ENCODE measurements around the gene PLEKHG2. TPM values are rescaled to one million over a fixed set of nuclear protein-coding genes. Genes with fewer than 3 reads are reported as not detected.

PLEKHG2 gene
- total RNA-seq, 1 donor from 2014 or later = 205 TPM

- Mint-ChIP-seq H3K27me3 (ENCODE audit: unreplicated experiment) (peaks cover 2% of the 10 kb centered on the region), H3K4me1 (ENCODE audit: low read depth, unreplicated experiment) (no peaks in the 10 kb centered on the region), H3K9me3 (ENCODE audit: unreplicated experiment) (peaks cover 4% of the 10 kb centered on the region), H3K36me3 (ENCODE audit: unreplicated experiment) (no peaks in the 10 kb centered on the region), H3K27ac (ENCODE audit: unreplicated experiment) (peak overlapping the region; percentile 38), H3K4me3 (ENCODE audit: unreplicated experiment) (no peak overlapping the region)
- DNase-seq = peak; percentile 90
- peak; percentile 84 for TF ChIP-seq CTCF (IDR thresholded peaks at IDR 0.05; ENCODE audit: partially characterized antibody, unreplicated experiment)
These were observed 61.7 kb downstream of the PLEKHG2 start for GRCh38 chr19:39474139-39474620.

GRCh38 chr19:39475748-39476147, 63.3 kb downstream of the PLEKHG2 start:
- Mint-ChIP-seq H3K9me3 (ENCODE audit: unreplicated experiment) (peaks cover 10% of the 10 kb centered on the region), H3K36me3 (ENCODE audit: unreplicated experiment) (no peaks in the 10 kb centered on the region), H3K4me1 (ENCODE audit: low read depth, unreplicated experiment) (peaks cover 11% of the 10 kb centered on the region), H3K4me3 (ENCODE audit: unreplicated experiment) (no peak overlapping the region), H3K27ac (ENCODE audit: unreplicated experiment) (no peak overlapping the region), H3K27me3 (ENCODE audit: unreplicated experiment) (peaks cover 4% of the 10 kb centered on the region)
- no peak for TF ChIP-seq CTCF (IDR thresholded peaks at IDR 0.05; ENCODE audit: partially characterized antibody, unreplicated experiment)
- no peak for DNase-seq

Small RNA genes lying within 50 kb of the gene (microRNA-seq; reads per million reads assigned to microRNA genes)
- not detected for gene MIR4530 (ENCODE audit: unreplicated experiment)

Other genes with a start within 250 kb of the PLEKHG2 start
- gene NCCRP1, start 215.7 kb upstream of the PLEKHG2 start, total RNA-seq (ENCODE audit: unreplicated experiment) = 0.61 TPM
- gene SYCN, start 208.4 kb upstream of the PLEKHG2 start, total RNA-seq (ENCODE audit: unreplicated experiment) = not detected
- not detected for gene IFNL3, start 167.7 kb upstream of the PLEKHG2 start, total RNA-seq (ENCODE audit: unreplicated experiment)
- gene IFNL4, start 163.8 kb upstream of the PLEKHG2 start, total RNA-seq (ENCODE audit: unreplicated experiment) = not detected
- not detected for gene IFNL2, start 144.3 kb upstream of the PLEKHG2 start, total RNA-seq (ENCODE audit: unreplicated experiment)
- not detected for gene IFNL1, start 116.3 kb upstream of the PLEKHG2 start, total RNA-seq (ENCODE audit: unreplicated experiment)
- 56.3 TPM for gene LRFN1, start 91.8 kb upstream of the PLEKHG2 start, total RNA-seq (ENCODE audit: unreplicated experiment)
- 1.2 TPM for gene GMFG, start 76.6 kb upstream of the PLEKHG2 start, total RNA-seq (ENCODE audit: unreplicated experiment)
- 119 TPM for gene SAMD4B, start 70.2 kb upstream of the PLEKHG2 start, total RNA-seq (ENCODE audit: unreplicated experiment)
- gene PAF1, start 21.6 kb upstream of the PLEKHG2 start, total RNA-seq (ENCODE audit: unreplicated experiment) = 36.2 TPM
- 30.1 TPM for gene MED29, start 21.3 kb upstream of the PLEKHG2 start, total RNA-seq (ENCODE audit: unreplicated experiment)
- 3.1 TPM for gene ZFP36, start 5.8 kb upstream of the PLEKHG2 start, total RNA-seq (ENCODE audit: unreplicated experiment)
- gene RPS16, start 23.3 kb downstream of the PLEKHG2 start, total RNA-seq (ENCODE audit: unreplicated experiment) = 912 TPM
- 160 TPM for gene SUPT5H, start 32.9 kb downstream of the PLEKHG2 start, total RNA-seq (ENCODE audit: unreplicated experiment)
- 256 TPM for gene TIMM50, start 68.2 kb downstream of the PLEKHG2 start, total RNA-seq (ENCODE audit: unreplicated experiment)
- 788 TPM for gene DLL3, start 86.3 kb downstream of the PLEKHG2 start, total RNA-seq (ENCODE audit: unreplicated experiment)
- gene SELENOV, start 102.5 kb downstream of the PLEKHG2 start, total RNA-seq (ENCODE audit: unreplicated experiment) = 9.9 TPM
- gene EID2B, start 120.2 kb downstream of the PLEKHG2 start, total RNA-seq (ENCODE audit: unreplicated experiment) = 7.6 TPM
- gene EID2, start 127.5 kb downstream of the PLEKHG2 start, total RNA-seq (ENCODE audit: unreplicated experiment) = 20.2 TPM
- gene LGALS13, start 189.9 kb downstream of the PLEKHG2 start, total RNA-seq (ENCODE audit: unreplicated experiment) = not detected
- not detected for gene LGALS16, start 243.2 kb downstream of the PLEKHG2 start, total RNA-seq (ENCODE audit: unreplicated experiment)